Karpas-422 (cell line): Measurements from ENCODE around the gene FALEC. TPM values are rescaled to one million over a fixed set of nuclear protein-coding genes. Genes with fewer than 3 reads are reported as not detected.

ENCODE experiments used
- DNase-seq: peaks from one replicate; pipeline ENCODE4 v3.0.0-alpha.2; 2015
- H2AFZ ChIP-seq: fragments of 200-600 bp; sonication (generic); 2 replicates; pipeline ENCODE4 v1.6.1; 2014; ENCODE audit warnings: antibody characterized with exemption, low read length, mixed read lengths
- H3K27ac ChIP-seq: fragments of 200-600 bp; sonication (generic); 2 replicates; pipeline ENCODE4 v1.5.1; 2014; ENCODE audit warnings: mild to moderate bottlenecking, low read length, moderate library complexity
- H3K27me3 ChIP-seq: fragments of 200-600 bp; sonication (generic); 2 replicates; pipeline ENCODE4 v1.6.1; 2014; ENCODE audit warnings: low read length, mixed read lengths
- H3K36me3 ChIP-seq: fragments of 200-600 bp; sonication (generic); 2 replicates; pipeline ENCODE4 v1.6.1; 2014; ENCODE audit warnings: low read length, mixed read lengths; ENCODE audit not compliant: insufficient read depth
- H3K4me1 ChIP-seq: fragments of 200-600 bp; sonication (generic); 2 replicates; pipeline ENCODE4 v1.6.1; 2014; ENCODE audit warnings: mild to moderate bottlenecking, low read length, mixed read lengths
- H3K4me2 ChIP-seq: fragments of 200-600 bp; sonication (generic); 2 replicates; pipeline ENCODE4 v1.6.1; 2014; ENCODE audit warnings: low read length, low read depth, mild to moderate bottlenecking; ENCODE audit not compliant: poor library complexity, severe bottlenecking
- H3K4me3 ChIP-seq: fragments of 200-600 bp; sonication (generic); 2 replicates; pipeline ENCODE4 v1.5.1; 2014; ENCODE audit warnings: mild to moderate bottlenecking, antibody characterized with exemption, low read length, mixed read lengths
- H3K79me2 ChIP-seq: fragments of 200-600 bp; sonication (generic); 2 replicates; pipeline ENCODE4 v1.6.1; 2014; ENCODE audit warnings: mild to moderate bottlenecking, low read length, mixed read lengths
- H3K9ac ChIP-seq: fragments of 200-600 bp; sonication (generic); 2 replicates; pipeline ENCODE4 v1.6.0; 2014; ENCODE audit warnings: low read length
- H3K9me2 ChIP-seq: fragments of 200-600 bp; sonication (generic), shearing (Covaris generic); replicated peaks from 2 replicates; pipeline ENCODE4 v1.6.0; 2014; ENCODE audit warnings: mild to moderate bottlenecking, low read length, moderate library complexity; ENCODE audit not compliant: insufficient read depth
- H3K9me3 ChIP-seq: fragments of 300-700, 200-600 bp; sonication (generic); 2 replicates; pipeline ENCODE4 v1.6.1; 2014; ENCODE audit warnings: low read length, mixed read lengths
- H4K20me1 ChIP-seq: fragments of 200-600 bp; sonication (generic); 2 replicates; pipeline ENCODE4 v1.6.1; 2014; ENCODE audit warnings: mild to moderate bottlenecking, antibody characterized with exemption, low read length, low read depth; ENCODE audit not compliant: insufficient read depth
- total RNA-seq: library from RNA; depleted of rRNA; stranded (reverse); fragments of >200 nt; shearing (Covaris generic); gene quantifications from 2 replicates; pipeline ENCODE4 v1.2.3, GENCODE V29; 2014; ENCODE audit warnings: low replicate concordance

The FALEC gene
- total RNA-seq, 1 experiment from 2014 or later = not detected

GRCh38 chr1:150530491-150531159 is 15.1 kb downstream of the FALEC start:
- H3K27me3 ChIP-seq = no peaks in the 10 kb centered on the region
- peak overlapping the region; percentile 36 for H3K4me2 ChIP-seq
- no peaks in the 10 kb centered on the region for H3K79me2 ChIP-seq
- H3K9ac ChIP-seq = no peak overlapping the region; the same call in 1 of the 2 replicates
- H3K9me2 ChIP-seq = no peaks in the 10 kb centered on the region
- no peaks in the 10 kb centered on the region for H4K20me1 ChIP-seq
- no peak overlapping the region for H3K4me3 ChIP-seq
- H3K4me1 ChIP-seq = peaks cover 30% of the 10 kb centered on the region
- no peaks in the 10 kb centered on the region for H3K36me3 ChIP-seq
- DNase-seq = no peak
- H2AFZ ChIP-seq = no peak overlapping the region
- no peak overlapping the region for H3K27ac ChIP-seq
- no peaks in the 10 kb centered on the region for H3K9me3 ChIP-seq

- peak overlapping the region; percentile 10 for H3K4me2 ChIP-seq
- no peak for DNase-seq
- H3K4me3 ChIP-seq = no peak overlapping the region
- H2AFZ ChIP-seq = no peak overlapping the region
- no peaks in the 10 kb centered on the region for H3K36me3 ChIP-seq
- H3K27me3 ChIP-seq = no peaks in the 10 kb centered on the region
- no peak overlapping the region for H3K27ac ChIP-seq
- H3K4me1 ChIP-seq = peaks cover 30% of the 10 kb centered on the region
- H4K20me1 ChIP-seq = no peaks in the 10 kb centered on the region
- H3K9me2 ChIP-seq = no peaks in the 10 kb centered on the region
- H3K9ac ChIP-seq = no peak overlapping the region
- no peaks in the 10 kb centered on the region for H3K79me2 ChIP-seq
- H3K9me3 ChIP-seq = no peaks in the 10 kb centered on the region
Measured at GRCh38 chr1:150532860-150533259, 17.3 kb downstream of the FALEC start.

- H3K79me2 ChIP-seq = no peaks in the 10 kb centered on the region
- DNase-seq = no peak
Measured at GRCh38 chr1:150534002-150534401, 18.4 kb downstream of the FALEC start.

GRCh38 chr1:150535511-150536287 is 20.1 kb downstream of the FALEC start:
- no peak overlapping the region for H2AFZ ChIP-seq
- no peak for DNase-seq
- no peak overlapping the region for H3K9ac ChIP-seq
- no peak overlapping the region for H3K27ac ChIP-seq
- H3K4me2 ChIP-seq = no peak overlapping the region
- no peak overlapping the region for H3K4me3 ChIP-seq
- H3K36me3 ChIP-seq = no peaks in the 10 kb centered on the region
- no peaks in the 10 kb centered on the region for H4K20me1 ChIP-seq
- no peaks in the 10 kb centered on the region for H3K27me3 ChIP-seq
- no peaks in the 10 kb centered on the region for H3K9me3 ChIP-seq
- H3K9me2 ChIP-seq = no peaks in the 10 kb centered on the region
- no peaks in the 10 kb centered on the region for H3K79me2 ChIP-seq
- peaks cover 20% of the 10 kb centered on the region for H3K4me1 ChIP-seq

More at GRCh38 chr1:150534002-150534401, 18.4 kb downstream of the FALEC start:
- Histone ChIP-seq H4K20me1 (no peaks in the 10 kb centered on the region), H3K9me3 (no peaks in the 10 kb centered on the region), H3K4me1 (peaks cover 30% of the 10 kb centered on the region), H3K27ac (no peak overlapping the region), H3K36me3 (no peaks in the 10 kb centered on the region), H2AFZ (no peak overlapping the region), H3K27me3 (no peaks in the 10 kb centered on the region), H3K4me2 (no peak overlapping the region), H3K4me3 (no peak overlapping the region), H3K9me2 (no peaks in the 10 kb centered on the region), H3K9ac (no peak overlapping the region)

- H3K79me2 ChIP-seq = no peaks in the 10 kb centered on the region
- H2AFZ ChIP-seq = no peak overlapping the region
- no peak overlapping the region for H3K27ac ChIP-seq
- H3K36me3 ChIP-seq = no peaks in the 10 kb centered on the region
- no peak overlapping the region for H3K9ac ChIP-seq
- no peak for DNase-seq
- H3K27me3 ChIP-seq = no peaks in the 10 kb centered on the region
- no peaks in the 10 kb centered on the region for H3K9me2 ChIP-seq
- no peaks in the 10 kb centered on the region for H3K9me3 ChIP-seq
- H3K4me3 ChIP-seq = no peak overlapping the region
- H4K20me1 ChIP-seq = no peaks in the 10 kb centered on the region
- peaks cover 17% of the 10 kb centered on the region for H3K4me1 ChIP-seq
- H3K4me2 ChIP-seq = no peak overlapping the region
Measured at GRCh38 chr1:150536836-150537731, 21.5 kb downstream of the FALEC start.

DNA sequence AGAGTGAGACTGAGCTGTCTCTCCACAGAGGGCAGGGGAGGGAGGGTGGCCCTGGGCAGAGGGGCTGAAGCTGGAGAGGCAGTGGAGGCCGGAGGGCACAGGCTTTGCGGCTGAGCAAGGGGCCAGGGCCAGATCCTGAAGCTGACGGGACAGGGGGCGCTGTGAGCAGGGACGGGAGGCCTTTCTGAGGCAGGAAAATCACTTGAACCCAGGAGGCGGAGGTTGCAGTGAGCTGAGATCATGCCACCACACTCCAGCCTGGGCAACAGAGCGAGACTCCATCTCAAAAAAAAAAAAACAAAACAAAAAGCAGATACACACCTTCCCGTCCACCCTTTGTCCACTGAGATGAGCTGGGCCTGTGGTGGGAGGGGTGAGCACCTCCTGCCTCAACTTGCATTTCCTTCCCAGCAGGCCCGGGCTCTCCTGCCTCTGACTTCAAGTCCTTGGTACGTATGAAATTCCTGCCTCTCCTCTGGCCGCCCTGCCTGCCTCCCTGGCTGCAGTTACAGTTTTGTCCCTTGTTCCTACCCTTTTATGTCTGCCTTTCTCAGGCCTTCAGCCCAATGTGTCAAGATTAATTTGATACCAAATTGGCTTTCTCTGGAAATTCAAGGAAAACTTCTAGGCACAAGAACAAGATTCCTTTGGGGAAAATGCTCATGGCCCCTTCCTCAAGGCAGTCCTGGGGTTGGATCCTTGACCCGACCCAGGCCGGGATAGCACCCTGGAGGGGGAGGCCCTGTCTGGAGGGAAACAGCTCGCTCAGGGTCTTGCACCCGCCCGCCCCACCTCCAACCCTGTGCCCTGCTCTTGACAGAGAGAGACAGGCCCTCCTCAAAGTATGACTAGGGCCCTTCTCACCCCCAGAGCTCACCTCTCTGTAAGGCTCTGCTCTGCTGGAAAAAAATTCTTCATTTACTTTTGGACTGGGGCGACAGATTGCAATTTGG is 22.5 kb downstream of the FALEC start:
- no peaks in the 10 kb centered on the region for H3K9me3 ChIP-seq

GRCh38 chr1:150543500-150544143 is 28.1 kb downstream of the FALEC start:
- no peak overlapping the region for H3K27ac ChIP-seq
- no peaks in the 10 kb centered on the region for H3K9me3 ChIP-seq
- peaks cover 8% of the 10 kb centered on the region for H3K4me1 ChIP-seq
- H3K4me3 ChIP-seq = no peak overlapping the region
- H3K79me2 ChIP-seq = no peaks in the 10 kb centered on the region
- H3K9ac ChIP-seq = no peak overlapping the region
- H4K20me1 ChIP-seq = no peaks in the 10 kb centered on the region
- no peaks in the 10 kb centered on the region for H3K27me3 ChIP-seq
- H2AFZ ChIP-seq = no peak overlapping the region
- no peaks in the 10 kb centered on the region for H3K36me3 ChIP-seq
- DNase-seq = no peak
- no peak overlapping the region for H3K4me2 ChIP-seq
- H3K9me2 ChIP-seq = no peaks in the 10 kb centered on the region

More for the DNA sequence above, 22.5 kb downstream of the FALEC start:
- no peak overlapping the region for H3K27ac ChIP-seq
- no peaks in the 10 kb centered on the region for H3K27me3 ChIP-seq
- peaks cover 13% of the 10 kb centered on the region for H3K4me1 ChIP-seq
- H3K79me2 ChIP-seq = no peaks in the 10 kb centered on the region
- H3K9me2 ChIP-seq = no peaks in the 10 kb centered on the region
- H4K20me1 ChIP-seq = no peaks in the 10 kb centered on the region
- H2AFZ ChIP-seq = no peak overlapping the region
- H3K4me2 ChIP-seq = no peak overlapping the region
- no peak for DNase-seq
- H3K9ac ChIP-seq = no peak overlapping the region
- no peaks in the 10 kb centered on the region for H3K36me3 ChIP-seq
- no peak overlapping the region for H3K4me3 ChIP-seq
